ENCODE measurements around the gene DMWD.

Gene DMWD, protein sequence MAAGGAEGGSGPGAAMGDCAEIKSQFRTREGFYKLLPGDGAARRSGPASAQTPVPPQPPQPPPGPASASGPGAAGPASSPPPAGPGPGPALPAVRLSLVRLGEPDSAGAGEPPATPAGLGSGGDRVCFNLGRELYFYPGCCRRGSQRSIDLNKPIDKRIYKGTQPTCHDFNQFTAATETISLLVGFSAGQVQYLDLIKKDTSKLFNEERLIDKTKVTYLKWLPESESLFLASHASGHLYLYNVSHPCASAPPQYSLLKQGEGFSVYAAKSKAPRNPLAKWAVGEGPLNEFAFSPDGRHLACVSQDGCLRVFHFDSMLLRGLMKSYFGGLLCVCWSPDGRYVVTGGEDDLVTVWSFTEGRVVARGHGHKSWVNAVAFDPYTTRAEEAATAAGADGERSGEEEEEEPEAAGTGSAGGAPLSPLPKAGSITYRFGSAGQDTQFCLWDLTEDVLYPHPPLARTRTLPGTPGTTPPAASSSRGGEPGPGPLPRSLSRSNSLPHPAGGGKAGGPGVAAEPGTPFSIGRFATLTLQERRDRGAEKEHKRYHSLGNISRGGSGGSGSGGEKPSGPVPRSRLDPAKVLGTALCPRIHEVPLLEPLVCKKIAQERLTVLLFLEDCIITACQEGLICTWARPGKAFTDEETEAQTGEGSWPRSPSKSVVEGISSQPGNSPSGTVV

DNA sequence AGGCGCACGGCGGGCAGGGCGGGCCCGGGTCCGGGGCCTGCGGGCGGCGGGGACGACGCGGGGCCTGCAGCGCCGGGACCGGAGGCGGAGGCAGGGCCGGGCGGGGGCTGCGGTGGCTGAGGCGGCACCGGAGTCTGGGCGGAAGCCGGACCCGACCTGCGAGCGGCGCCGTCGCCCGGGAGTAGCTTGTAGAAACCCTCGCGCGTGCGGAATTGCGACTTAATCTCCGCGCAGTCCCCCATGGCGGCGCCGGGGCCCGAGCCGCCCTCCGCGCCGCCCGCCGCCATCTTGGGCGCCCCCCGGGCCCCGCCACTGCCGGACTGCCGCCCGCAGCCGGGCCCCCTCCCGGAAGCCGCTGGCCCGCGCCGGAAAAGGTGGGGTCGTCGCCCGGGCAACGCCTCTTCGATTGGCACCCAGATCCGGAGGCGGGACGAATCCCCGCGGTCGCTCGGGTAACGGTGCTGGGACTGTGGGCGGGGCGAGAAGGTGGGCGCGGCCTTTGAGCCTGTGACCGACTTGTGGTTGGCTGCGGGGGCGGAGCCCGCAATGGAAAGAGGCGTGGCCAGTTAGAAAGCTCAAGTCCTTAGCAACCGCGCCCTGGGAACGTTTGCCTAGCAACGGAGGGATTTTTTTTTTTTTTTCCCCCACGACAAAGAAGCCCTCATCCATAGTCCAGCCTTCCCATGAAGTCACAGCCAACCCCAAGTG is at the start of gene DMWD:
DMWD (minus strand) TSS at position 376 of the 708 bp plus-strand sequence; CDS start at position 287, 89 bp downstream.
- peak; percentile 78 for DNase-seq

GRCh38 chr19:45842198-45842597 is 49.6 kb upstream of the DMWD start:
- DNase-seq: no peak

DNA sequence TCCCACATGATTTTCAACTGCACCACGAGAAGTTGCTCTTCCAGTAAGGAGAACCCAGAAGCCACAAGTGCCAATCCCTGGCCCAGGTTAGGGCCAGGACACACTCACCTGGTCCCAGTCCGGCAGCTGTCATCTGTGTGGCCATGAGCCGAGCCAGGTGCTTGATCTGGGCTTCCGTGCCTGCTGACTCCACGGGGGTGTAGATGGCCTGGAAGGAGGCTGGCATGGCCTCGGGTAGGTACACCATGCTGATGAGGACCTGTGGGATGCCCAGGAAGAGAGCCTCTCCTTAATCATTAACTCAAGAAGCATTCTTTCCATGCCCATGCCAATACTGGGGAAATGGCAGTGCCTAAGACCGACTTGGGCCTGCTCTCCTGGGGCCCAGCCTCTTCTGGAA is 42.3 kb upstream of the DMWD start:
- DNase-seq: no peak

GRCh38 chr19:45828945-45829344 is 36.3 kb upstream of the DMWD start:
- DNase-seq: no peak

DNA sequence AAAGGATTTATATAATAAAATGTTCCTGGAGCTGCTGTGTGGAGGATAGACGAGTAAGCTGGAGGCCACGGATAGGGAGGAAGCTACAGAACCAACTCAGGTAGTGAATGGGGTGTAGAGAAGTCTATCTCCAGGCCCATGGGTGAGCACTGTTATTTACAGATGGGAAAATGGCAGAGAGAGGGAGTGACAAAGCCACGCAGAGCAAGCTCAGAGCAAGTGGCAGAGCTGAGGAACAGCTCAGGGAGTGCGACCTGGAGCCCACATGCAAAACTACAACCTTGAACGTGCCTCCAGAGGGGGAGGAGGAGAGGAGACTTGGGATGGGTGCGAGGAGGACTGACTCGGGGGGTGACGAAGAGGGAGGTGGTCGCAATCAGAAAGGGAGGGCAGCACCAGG is 35.9 kb upstream of the DMWD start:
- DNase-seq: no peak

- no peak for DNase-seq
Observed at GRCh38 chr19:45827459-45828093, 34.9 kb upstream of the DMWD start.

DNA sequence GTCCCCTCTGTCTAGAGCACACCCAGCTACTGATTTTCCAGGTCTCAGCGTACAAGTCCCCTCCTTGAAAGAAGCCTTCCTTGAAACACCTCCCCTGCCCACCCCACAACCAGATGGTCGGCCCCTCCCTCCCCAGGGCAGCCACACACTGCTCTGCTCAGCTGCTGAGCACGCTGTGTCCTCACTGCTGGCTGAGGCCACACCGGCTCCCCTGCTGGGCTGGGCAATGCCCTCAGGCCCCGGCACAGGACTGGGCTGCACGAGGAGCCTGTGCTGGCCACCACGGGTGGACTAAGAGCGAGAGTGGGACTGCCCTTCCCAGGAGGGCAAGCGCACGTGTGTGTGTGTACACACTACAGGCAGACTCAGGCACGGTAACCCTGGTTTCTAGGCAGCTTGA is 34.3 kb upstream of the DMWD start:
- no peak for DNase-seq

DNA sequence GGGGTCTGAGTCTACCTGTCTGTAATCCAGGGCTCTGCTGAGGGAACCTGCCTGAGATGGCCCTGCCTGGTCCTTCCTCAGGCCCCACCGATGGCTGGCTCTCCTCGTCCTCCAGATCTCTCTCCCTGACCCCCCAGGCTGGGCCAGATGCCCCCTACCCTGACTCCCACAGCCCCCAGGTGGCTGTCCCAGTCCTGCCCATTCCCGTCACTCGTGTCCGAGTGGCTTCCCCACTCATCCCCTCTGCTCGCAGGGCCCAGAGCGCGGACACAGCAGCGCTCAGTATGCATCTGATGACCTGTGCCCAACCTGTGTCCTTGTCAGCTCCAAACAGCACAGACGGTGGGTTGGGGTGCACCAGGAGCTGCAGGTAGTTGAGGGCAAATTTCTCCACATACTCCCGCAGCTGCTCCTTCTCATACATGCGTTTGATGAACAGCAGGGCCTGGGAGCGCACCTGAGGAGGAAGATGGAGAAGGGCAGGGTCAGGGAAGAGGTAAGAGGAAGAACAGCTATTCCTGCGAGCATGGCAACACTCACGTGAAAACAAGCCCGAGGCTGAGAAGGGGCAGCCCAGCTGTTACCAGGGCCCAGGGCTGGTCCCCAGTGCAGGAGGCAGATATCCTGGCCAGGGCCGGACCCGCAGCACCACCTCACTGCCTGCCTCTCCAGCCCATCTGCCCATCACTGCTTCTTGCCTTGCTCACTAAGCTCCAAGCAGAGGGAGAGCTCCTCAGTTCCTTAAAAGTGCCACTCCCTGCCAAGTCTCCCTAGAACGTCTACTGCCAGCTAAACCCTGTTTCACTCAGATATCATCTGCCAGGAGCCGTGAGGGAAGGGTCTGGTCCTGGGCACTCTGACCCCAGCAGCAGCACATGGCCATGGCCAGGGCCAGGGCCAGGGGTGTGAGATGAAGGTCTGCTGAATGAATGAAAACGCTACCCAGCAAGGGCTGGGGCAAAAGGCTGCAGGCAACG is 33.6 kb upstream of the DMWD start:
- no peak for DNase-seq

DNA sequence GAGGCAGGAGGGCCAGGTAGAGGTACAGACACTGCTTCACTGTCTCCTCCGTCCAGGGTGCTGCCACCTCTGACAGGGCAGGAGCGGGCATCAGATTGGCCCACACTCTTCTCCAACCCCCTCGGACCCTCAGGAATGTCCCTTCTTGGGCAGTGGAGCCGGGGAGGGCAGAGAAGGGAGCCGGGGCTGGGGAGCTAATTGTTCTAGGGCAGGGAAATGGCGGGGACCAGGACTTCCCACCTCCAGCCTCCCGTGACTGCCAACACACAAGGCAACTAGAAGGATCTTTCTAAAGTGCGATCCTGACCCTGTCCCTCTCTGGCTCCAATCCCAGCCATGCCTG is 32.6 kb upstream of the DMWD start:
- DNase-seq: no peak

GRCh38 chr19:45824531-45825262 is 32.1 kb upstream of the DMWD start:
- no peak for DNase-seq

DNA sequence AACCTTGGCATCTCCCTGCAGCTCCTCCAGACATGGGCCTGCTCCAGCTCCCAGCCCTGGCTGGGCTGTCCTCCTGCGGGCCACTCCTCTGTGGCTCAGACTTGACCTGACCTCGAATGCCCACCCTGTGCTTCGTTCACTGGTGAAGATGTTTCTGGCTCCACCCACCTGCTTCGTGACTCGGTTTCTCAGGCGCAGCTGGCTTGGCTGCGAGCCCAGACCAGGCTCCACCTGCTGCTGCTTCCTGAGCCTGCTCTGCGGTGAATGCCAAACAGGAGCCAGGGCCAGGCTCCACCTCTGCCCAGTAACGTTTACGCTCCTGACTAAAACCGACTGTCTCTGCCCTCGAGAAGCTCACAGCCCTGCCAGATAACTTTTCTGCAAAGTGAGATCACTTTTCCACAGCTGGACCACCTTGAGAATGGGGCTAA is 31.4 kb upstream of the DMWD start:
- no peak for DNase-seq

DNA sequence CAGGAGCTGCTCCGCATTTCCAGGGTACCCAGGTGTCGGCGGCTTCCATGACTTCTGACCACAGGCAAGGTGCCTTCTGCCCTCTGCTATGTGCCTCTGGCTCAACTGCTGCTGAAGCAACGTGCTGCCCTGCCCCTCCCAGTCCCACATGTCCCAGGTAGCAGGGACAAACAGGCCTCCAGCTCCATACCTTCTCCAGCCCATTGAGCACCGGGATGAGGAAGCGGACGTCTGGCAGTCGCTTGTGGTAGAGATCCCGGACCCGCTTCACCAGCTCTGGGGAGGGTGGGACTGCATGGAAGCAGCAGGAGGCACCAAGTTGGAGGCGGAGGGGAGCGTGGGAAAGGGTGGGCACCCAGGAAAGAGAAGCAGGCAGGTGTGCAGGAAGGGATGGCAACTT is 30.5 kb upstream of the DMWD start:
- no peak for DNase-seq

DNA sequence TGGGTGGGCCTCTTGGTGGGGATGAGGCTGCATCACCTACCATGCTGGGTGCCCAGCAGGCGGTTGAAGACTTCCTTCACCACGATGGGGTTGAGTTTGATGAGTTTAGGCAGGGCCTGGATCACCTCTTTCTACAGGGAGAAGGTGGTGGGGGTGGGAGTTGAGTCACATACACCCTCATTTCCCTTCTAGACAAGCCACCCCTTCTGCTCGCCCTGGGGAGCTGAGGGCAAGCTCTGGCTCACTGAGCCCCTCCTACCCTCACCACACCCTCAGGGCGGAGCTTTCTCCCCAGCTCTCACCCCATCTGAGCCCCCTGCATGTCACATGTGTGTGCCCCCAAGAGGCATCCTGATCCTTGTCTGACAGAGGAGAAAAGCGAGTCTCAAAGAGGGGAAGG is 30.1 kb upstream of the DMWD start:
- DNase-seq: no peak

- DNase-seq: no peak
Observed at GRCh38 chr19:45821570-45821969, 28.9 kb upstream of the DMWD start.

- no peak for DNase-seq
Observed at GRCh38 chr19:45821103-45821521, 28.5 kb upstream of the DMWD start.

DNA sequence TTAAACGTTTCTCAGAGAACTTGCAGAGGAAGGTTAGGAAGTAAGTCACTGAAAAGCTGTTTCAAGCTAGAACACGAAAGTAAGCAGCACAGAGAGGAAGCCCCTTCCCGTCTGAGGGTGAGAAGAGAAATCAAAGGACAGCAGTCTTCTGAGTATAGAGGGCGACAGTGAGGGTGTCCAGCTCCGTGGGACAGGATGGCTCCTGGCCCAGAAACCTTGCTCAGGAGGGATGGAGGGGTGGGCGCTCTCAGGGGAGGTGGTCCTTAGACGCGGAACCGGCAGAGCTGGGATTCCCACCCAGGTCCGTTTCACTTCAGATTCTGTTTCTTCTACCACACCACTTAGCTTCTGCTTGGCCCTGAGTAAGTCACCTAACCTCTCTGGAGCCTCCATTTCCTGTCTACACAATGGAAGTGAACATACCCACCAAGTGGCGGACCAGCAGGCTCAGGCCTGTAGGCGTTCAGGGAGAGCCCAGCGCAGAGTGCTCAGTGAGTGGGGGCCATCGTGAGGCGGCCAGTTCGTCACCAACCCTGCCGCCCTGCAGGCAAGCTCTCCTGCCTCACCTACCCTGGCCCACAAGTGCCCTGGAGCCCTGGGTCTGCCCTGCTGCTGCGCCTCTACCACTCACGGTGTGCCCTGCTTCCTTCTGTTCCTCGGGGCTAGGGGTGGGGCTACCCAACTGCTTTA is 27.9 kb upstream of the DMWD start:
- no peak for DNase-seq

- no peak for DNase-seq
Observed at GRCh38 chr19:45819769-45820168, 27.1 kb upstream of the DMWD start.

DNA sequence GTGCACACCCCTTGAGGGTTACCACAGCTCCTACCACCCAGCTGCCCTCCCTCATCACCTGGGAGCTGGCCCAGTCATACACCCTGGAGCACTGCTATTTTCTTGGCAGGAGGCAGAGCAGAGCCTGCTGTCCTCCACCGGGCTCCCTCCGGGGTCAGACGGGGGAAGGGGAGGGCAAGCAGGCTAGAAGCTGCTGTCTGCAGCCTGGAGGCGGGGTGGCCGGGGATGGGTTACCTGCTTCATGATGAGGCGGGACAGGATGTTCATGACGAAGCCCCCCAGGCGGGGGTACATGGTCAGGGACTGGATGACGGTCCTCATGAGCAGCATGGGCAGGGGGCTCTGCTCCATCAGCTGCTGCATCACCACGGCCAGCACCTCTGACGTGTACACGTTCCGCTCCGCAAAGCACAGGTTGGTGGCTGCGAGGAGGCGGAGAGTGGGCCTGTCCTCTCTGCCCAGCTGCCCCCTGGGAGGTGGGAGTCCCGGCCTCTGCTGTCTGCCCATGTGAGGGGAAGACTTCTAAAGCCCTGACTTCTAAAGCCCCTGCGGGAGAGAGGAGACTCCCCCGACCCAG is 25.2 kb upstream of the DMWD start:
- no peak for DNase-seq

- peak; percentile 99 for DNase-seq
Observed at GRCh38 chr19:45817010-45817724, 24.5 kb upstream of the DMWD start.
